Heart left ventricle (tissue), 13 donors: ENCODE results near the gene EYS.

Source experiments
- POLR2A ChIP-seq, 2 donors: fragments of 450-650 bp; IDR thresholded peaks; one replicate each; pipeline ENCODE4 v1.6.1; 2017; ENCODE audit warnings: antibody characterized with exemption in 2 of 2, mild to moderate bottlenecking in 2 of 2, moderate library complexity in 2 of 2
- TF ChIP-seq, protein P1 (sequence below), 12 donors: fragments of 200-600 bp; sonication (generic) in 4 of 12; IDR thresholded peaks; one replicate each; pipeline versions ENCODE4 v1.5.0 to v1.8.0; 2018 to 2022; ENCODE audit warnings: antibody characterized with exemption in 12 of 12, mild to moderate bottlenecking in 5 of 12
- donor health status: ischemic (EF 13 %, LVEDD 7.1; RV severe dilation, severe dysfunction).
- donor health status: DM: no; HTN: yes; CAD: no.
- donor health status: DM: no; HTN: no; CAD: no.
- donor health status: ischemic (EF 25% LVEDD 6.9; RV normal size, moderate dysfunction).
- donor health status: ischemic (EF 25% LVEDD 5.7; RV mildly dilated, moderate dysfunction).
- donor health status: ischemic (EF 35%, LVEDD 5.7; RV mildly dilated, moderate dysfunction).
- donor health status: nonischemic (EF 11% LVEDD 7.7; RV severe dilation, severe dysfunction).
- donor health status: DM: yes; HTN: yes; CAD: no.
- donor health status: PGD.
- donor health status: ischemic (EF 29% LVEDD 5.4; RV normal size, mild dysfunction).
- donor health status: nonischemic (EF 23%, LVEDD 6.1; RV moderate dilation, normal function).

DNA sequence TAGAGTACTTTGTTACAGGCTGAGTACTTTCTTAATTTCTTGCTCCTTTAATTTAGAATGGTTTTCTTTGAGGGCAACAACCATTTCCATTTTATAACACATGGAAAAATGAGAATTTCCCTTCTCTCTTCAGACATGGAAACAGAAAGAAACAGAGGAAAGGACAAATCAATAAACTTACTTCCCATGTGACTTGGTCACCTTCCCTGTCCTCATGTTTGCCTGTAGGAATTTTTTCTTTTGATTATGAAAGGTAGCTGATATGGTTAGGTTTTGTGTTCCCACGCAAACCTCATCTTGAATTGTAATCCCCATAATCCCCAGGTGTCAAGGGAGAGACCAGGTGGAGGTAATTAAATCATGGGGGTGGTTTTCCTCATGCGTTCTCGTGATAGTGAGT lies 1901.7 kb downstream of the EYS start:
- TF ChIP-seq, protein P1, sequence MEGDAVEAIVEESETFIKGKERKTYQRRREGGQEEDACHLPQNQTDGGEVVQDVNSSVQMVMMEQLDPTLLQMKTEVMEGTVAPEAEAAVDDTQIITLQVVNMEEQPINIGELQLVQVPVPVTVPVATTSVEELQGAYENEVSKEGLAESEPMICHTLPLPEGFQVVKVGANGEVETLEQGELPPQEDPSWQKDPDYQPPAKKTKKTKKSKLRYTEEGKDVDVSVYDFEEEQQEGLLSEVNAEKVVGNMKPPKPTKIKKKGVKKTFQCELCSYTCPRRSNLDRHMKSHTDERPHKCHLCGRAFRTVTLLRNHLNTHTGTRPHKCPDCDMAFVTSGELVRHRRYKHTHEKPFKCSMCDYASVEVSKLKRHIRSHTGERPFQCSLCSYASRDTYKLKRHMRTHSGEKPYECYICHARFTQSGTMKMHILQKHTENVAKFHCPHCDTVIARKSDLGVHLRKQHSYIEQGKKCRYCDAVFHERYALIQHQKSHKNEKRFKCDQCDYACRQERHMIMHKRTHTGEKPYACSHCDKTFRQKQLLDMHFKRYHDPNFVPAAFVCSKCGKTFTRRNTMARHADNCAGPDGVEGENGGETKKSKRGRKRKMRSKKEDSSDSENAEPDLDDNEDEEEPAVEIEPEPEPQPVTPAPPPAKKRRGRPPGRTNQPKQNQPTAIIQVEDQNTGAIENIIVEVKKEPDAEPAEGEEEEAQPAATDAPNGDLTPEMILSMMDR (IDR thresholded peaks at IDR 0.05), result no peak
- TF ChIP-seq POLR2A (IDR thresholded peaks at IDR 0.05), result no peak
